Activated CD4-positive, alpha-beta T cell treated with anti-CD3 and anti-CD28 coated beads for 36 hours (primary cell): Measurements from ENCODE around the gene TOMM34. TPM values are rescaled to one million over a fixed set of nuclear protein-coding genes. Genes with fewer than 3 reads are reported as not detected.

ENCODE experiments used
- ATAC-seq: fragments of 200-7000 bp; cut with Tn5 transposase; one replicate; pipeline ENCODE4 v1.10.0; 2021; ENCODE audit warnings: mild to moderate bottlenecking, moderate library complexity
- CTCF ChIA-PET: fragments of 350-600 bp; sonication (Branson Sonifier 250); formaldehyde crosslinking; loops from one replicate; lab custom pipeline; 2021; ENCODE audit warnings: antibody characterized with exemption; lab: Charles Lee
- POLR2A ChIA-PET: fragments of 350-600 bp; sonication (Branson Sonifier 250); formaldehyde crosslinking; loops from one replicate; lab custom pipeline; 2021; ENCODE audit warnings: antibody characterized with exemption, inconsistent platforms; lab: Charles Lee
- DNase-seq: peaks from one replicate; pipeline ENCODE4 v3.0.0-alpha.2; 2020
- H3K27ac Mint-ChIP-seq: one replicate; pipeline ENCODE4 v1.8.0; 2021; ENCODE audit warnings: mixed read lengths
- H3K27me3 Mint-ChIP-seq: one replicate; pipeline ENCODE4 v1.8.0; 2021; ENCODE audit warnings: mixed read lengths
- H3K36me3 Mint-ChIP-seq: one replicate; pipeline ENCODE4 v1.8.0; 2021; ENCODE audit warnings: low read depth, mixed read lengths
- H3K4me1 Mint-ChIP-seq: one replicate; pipeline ENCODE4 v1.8.0; 2021; ENCODE audit warnings: mixed read lengths
- H3K4me3 Mint-ChIP-seq: one replicate; pipeline ENCODE4 v1.8.0; 2021; ENCODE audit warnings: mild to moderate bottlenecking, moderate library complexity, mixed read lengths
- H3K9me3 Mint-ChIP-seq: one replicate; pipeline ENCODE4 v1.8.0; 2021; ENCODE audit warnings: low read depth, mixed read lengths
- intact Hi-C, 2 experiments: fragments of 100-400 bp; cut with DNase I in 1 of 2; cut with micrococcal nuclease in 1 of 2; formaldehyde crosslinking; loops; one replicate each; pipeline versions ENCODE4 v1.14.2 to v1.15.1; 2022 to 2024; cut with DNase I, micrococcal nuclease
- total RNA-seq, 2 experiments: library from RNA; stranded (reverse); gene quantifications; one replicate each; pipeline ENCODE4 v1.2.3, GENCODE V29; 2021

TOMM34 gene
- total RNA-seq, 2 experiments from 2014 or later, result 56.5 to 61.2 TPM

- peak; percentile 40 for DNase-seq
- H3K27me3 Mint-ChIP-seq, result no peaks in the 10 kb centered on the region
- intact Hi-C loops, result no loop called here
- H3K4me1 Mint-ChIP-seq, result peaks cover 83% of the 10 kb centered on the region
- CTCF ChIA-PET, result interaction anchor here (0.7 to 1.0 kb wide), 3 partner anchors 12 to 96 kb away, joined by 3 read pairs; partner anchors contain the start of gene YWHAB
- H3K36me3 Mint-ChIP-seq, result peaks cover 77% of the 10 kb centered on the region
- H3K9me3 Mint-ChIP-seq, result no peaks in the 10 kb centered on the region
- H3K27ac Mint-ChIP-seq, result peak overlapping the region; percentile 95
- POLR2A ChIA-PET, result interaction anchor here (0.6 to 0.8 kb wide), 2 partner anchors 20 to 25 kb away, joined by 5 to 7 read pairs; no protein-coding TSS in a partner anchor
- peak; percentile 85 for ATAC-seq
- no peak overlapping the region for H3K4me3 Mint-ChIP-seq
These were observed 21.7 kb upstream of the TOMM34 start for GRCh38 chr20:44981736-44982406.

GRCh38 chr20:44979090-44979621 is 19.0 kb upstream of the TOMM34 start:
- intact Hi-C loops, result loop anchor here (1.0 to 10.0 kb wide), 3 partner anchors 8 to 484 kb away; no protein-coding TSS in a partner anchor
- CTCF ChIA-PET, result interaction anchor here (0.7 to 3.3 kb wide), 7 partner anchors 11 to 157 kb away, joined by 3 to 18 read pairs (median 4); partner anchors contain the start of gene TOMM34
- POLR2A ChIA-PET, result interaction anchor here (0.7 to 1.8 kb wide), 2 partner anchors 9 to 428 kb away, joined by 6 to 8 read pairs; no protein-coding TSS in a partner anchor
- Mint-ChIP-seq H3K36me3 (peaks cover 84% of the 10 kb centered on the region), H3K27ac (peak overlapping the region; percentile 95), H3K9me3 (no peaks in the 10 kb centered on the region), H3K4me1 (peaks cover 90% of the 10 kb centered on the region), H3K27me3 (no peaks in the 10 kb centered on the region), H3K4me3 (peak overlapping the region; percentile 10)
- ATAC-seq, result peak; percentile 75
- DNase-seq, result peak; percentile 74

GRCh38 chr20:44976698-44977097 is 16.5 kb upstream of the TOMM34 start:
- no peak for ATAC-seq
- CTCF ChIA-PET, result interaction anchor here (1.6 to 3.3 kb wide), 5 partner anchors 8 to 35 kb away, joined by 4 to 18 read pairs (median 6); no protein-coding TSS in a partner anchor

GRCh38 chr20:44973053-44973452 is 12.9 kb upstream of the TOMM34 start:
- Mint-ChIP-seq H3K4me3 (peak overlapping the region; percentile 24), H3K36me3 (peaks cover 64% of the 10 kb centered on the region), H3K27me3 (no peaks in the 10 kb centered on the region), H3K9me3 (no peaks in the 10 kb centered on the region), H3K4me1 (peaks cover 84% of the 10 kb centered on the region), H3K27ac (peak overlapping the region; percentile 78)
- POLR2A ChIA-PET, result interaction anchor here (0.6 kb wide), 1 partner anchor 12 kb away, joined by 3 read pairs; no protein-coding TSS in a partner anchor
- CTCF ChIA-PET, result no interaction called here
- ATAC-seq (no peak), DNase-seq (no peak)
- intact Hi-C loops, result loop anchor here in 1 of 2 experiments (5.0 to 10.0 kb wide), 2 partner anchors 478 to 779 kb away; no protein-coding TSS in a partner anchor

More at GRCh38 chr20:44976698-44977097, 16.5 kb upstream of the TOMM34 start:
- Mint-ChIP-seq H3K27ac (peak overlapping the region; percentile 64), H3K36me3 (peaks cover 80% of the 10 kb centered on the region), H3K4me1 (peaks cover 91% of the 10 kb centered on the region), H3K4me3 (no peak overlapping the region), H3K27me3 (no peaks in the 10 kb centered on the region), H3K9me3 (no peaks in the 10 kb centered on the region)
- intact Hi-C loops, result loop anchor here in 1 of 2 experiments (10.0 kb wide), 1 partner anchor 482 kb away; no protein-coding TSS in a partner anchor
- POLR2A ChIA-PET, result interaction anchor here (1.0 kb wide), 1 partner anchor 20 kb away, joined by 5 read pairs; no protein-coding TSS in a partner anchor
- DNase-seq, result no peak

- peaks cover 63% of the 10 kb centered on the region for H3K4me1 Mint-ChIP-seq
- peaks cover 54% of the 10 kb centered on the region for H3K36me3 Mint-ChIP-seq
- peak overlapping the region; percentile 98 for H3K27ac Mint-ChIP-seq
- intact Hi-C loops, result loop anchor here (2.0 to 10.0 kb wide), 4 partner anchors 83 to 782 kb away; no protein-coding TSS in a partner anchor
- ATAC-seq, result no peak
- peak overlapping the region; percentile 94 for H3K4me3 Mint-ChIP-seq
- no peaks in the 10 kb centered on the region for H3K27me3 Mint-ChIP-seq
- CTCF ChIA-PET, result interaction anchor here (0.6 to 3.1 kb wide), 8 partner anchors 11 to 74 kb away, joined by 3 to 12 read pairs (median 4); partner anchors contain the start of gene TOMM34
- H3K9me3 Mint-ChIP-seq, result no peaks in the 10 kb centered on the region
- DNase-seq, result no peak
- POLR2A ChIA-PET, result interaction anchor here (0.6 to 5.9 kb wide), 7 partner anchors 8 to 85 kb away, joined by 3 to 72 read pairs (median 6); partner anchors contain the start of gene TOMM34
These were observed 10.1 kb upstream of the TOMM34 start for GRCh38 chr20:44970243-44970757.

- CTCF ChIA-PET, result interaction anchor here (1.5 to 3.1 kb wide), 2 partner anchors 8 to 21 kb away, joined by 5 to 12 read pairs; no protein-coding TSS in a partner anchor
- no peaks in the 10 kb centered on the region for H3K27me3 Mint-ChIP-seq
- POLR2A ChIA-PET, result interaction anchor here (1.4 to 5.9 kb wide), 2 partner anchors 9 to 10 kb away, joined by 6 to 72 read pairs; partner anchors contain the start of gene TOMM34
- H3K36me3 Mint-ChIP-seq, result peaks cover 45% of the 10 kb centered on the region
- intact Hi-C loops, result loop anchor here (5.0 to 10.0 kb wide), 9 partner anchors 57 to 1217 kb away; partner anchors contain the start of genes DNTTIP1 (in 1 of the 2), PABPC1L (in 1 of the 2), PIGT (in 1 of the 2) and SERINC3 (in 1 of the 2)
- DNase-seq (peak; percentile 53), ATAC-seq (peak; percentile 20)
- peaks cover 56% of the 10 kb centered on the region for H3K4me1 Mint-ChIP-seq
- H3K9me3 Mint-ChIP-seq, result no peaks in the 10 kb centered on the region
- peak overlapping the region; percentile 98 for H3K27ac Mint-ChIP-seq
- peak overlapping the region; percentile 94 for H3K4me3 Mint-ChIP-seq
These were observed 9.2 kb upstream of the TOMM34 start for GRCh38 chr20:44969300-44969894.

- DNase-seq, result peak; percentile 41
These were observed 7.1 kb upstream of the TOMM34 start for GRCh38 chr20:44967207-44967807.

GRCh38 chr20:44966030-44966961 is 6.1 kb upstream of the TOMM34 start, which contains the start of gene STK4:
TSS of gene STK4 (plus strand) at chr20:44966512. CDS start at chr20:44966569, 57 bp downstream.
- peak within 1 kb of the TSS; percentile 94 for H3K4me3 Mint-ChIP-seq
- H3K4me1 Mint-ChIP-seq, result peaks cover 55% of the 10 kb centered on the region
- H3K27ac Mint-ChIP-seq, result peak within 1 kb of the TSS; percentile 98
- POLR2A ChIA-PET, result interaction anchor here (0.7 to 1.6 kb wide), 3 partner anchors 12 to 325 kb away, joined by 3 to 8 read pairs (median 3); no protein-coding TSS in a partner anchor
- ATAC-seq (peak; percentile 71), DNase-seq (peak; percentile 97)
- CTCF ChIA-PET, result interaction anchor here (1.1 to 1.5 kb wide), 2 partner anchors 9 to 12 kb away, joined by 4 to 5 read pairs; no protein-coding TSS in a partner anchor
- H3K27me3 Mint-ChIP-seq, result no peaks in the 10 kb centered on the region
- intact Hi-C loops, result loop anchor here (1.0 to 10.0 kb wide), 13 partner anchors 54 to 1214 kb away; partner anchors contain the start of genes DNTTIP1 (in 1 of the 2), PABPC1L (in 1 of the 2), PIGT (in 1 of the 2) and SDC4 (in 1 of the 2)
- peaks cover 27% of the 10 kb centered on the region for H3K36me3 Mint-ChIP-seq
- H3K9me3 Mint-ChIP-seq, result no peaks in the 10 kb centered on the region

More at GRCh38 chr20:44967207-44967807, 7.1 kb upstream of the TOMM34 start:
- Mint-ChIP-seq H3K27ac (peak overlapping the region; percentile 98), H3K4me1 (peaks cover 53% of the 10 kb centered on the region), H3K27me3 (no peaks in the 10 kb centered on the region), H3K36me3 (peaks cover 27% of the 10 kb centered on the region), H3K9me3 (no peaks in the 10 kb centered on the region), H3K4me3 (peak overlapping the region; percentile 94)
- peak; percentile 16 for ATAC-seq
- ChIA-PET CTCF (interaction anchor here (0.9 to 1.2 kb wide), 5 partner anchors 11 to 91 kb away, joined by 3 to 6 read pairs (median 4); no protein-coding TSS in a partner anchor), POLR2A (interaction anchor here (0.6 to 5.9 kb wide), 9 partner anchors 8 to 392 kb away, joined by 3 to 72 read pairs (median 5); partner anchors contain the start of genes TOMM34 and YWHAB)
- intact Hi-C loops, result loop anchor here (2.0 to 10.0 kb wide), 11 partner anchors 55 to 1215 kb away; partner anchors contain the start of genes DNTTIP1 (in 1 of the 2), PABPC1L (in 1 of the 2), PIGT (in 1 of the 2) and SDC4 (in 1 of the 2)

- no peak for DNase-seq
- ATAC-seq, result no peak
- H3K27ac Mint-ChIP-seq, result peak overlapping the region; percentile 98
- H3K9me3 Mint-ChIP-seq, result no peaks in the 10 kb centered on the region
- H3K4me1 Mint-ChIP-seq, result peaks cover 55% of the 10 kb centered on the region
- intact Hi-C loops, result loop anchor here (1.0 to 10.0 kb wide), 13 partner anchors 53 to 1213 kb away; partner anchors contain the start of genes DNTTIP1 (in 1 of the 2), PABPC1L (in 1 of the 2), PIGT (in 1 of the 2) and SDC4 (in 1 of the 2)
- H3K27me3 Mint-ChIP-seq, result no peaks in the 10 kb centered on the region
- H3K36me3 Mint-ChIP-seq, result peaks cover 27% of the 10 kb centered on the region
- CTCF ChIA-PET, result interaction anchor here (0.6 to 1.5 kb wide), 3 partner anchors 9 to 328 kb away, joined by 3 to 5 read pairs (median 4); no protein-coding TSS in a partner anchor
- POLR2A ChIA-PET, result no interaction called here
- H3K4me3 Mint-ChIP-seq, result peak overlapping the region; percentile 94
These were observed 5.4 kb upstream of the TOMM34 start for GRCh38 chr20:44965651-44966029.
